SK-MEL-5 (cell line): ENCODE results near the gene ADNP. TPM values are rescaled to one million over a fixed set of nuclear protein-coding genes. Genes with fewer than 3 reads are reported as not detected.
"Not testable (repeated sequence)": the region's sequence is repeated elsewhere in the genome, so short reads cannot be mapped to it uniquely, and the experiment has no call there.

ENCODE experiments used
- DNase-seq: peaks from one replicate; pipeline ENCODE4 v3.0.0-alpha.2; 2016; ENCODE audit warnings: low read depth, low spot score
- in situ Hi-C: cut with HindIII; loops from 2 replicates; pipeline ENCODE4 v1.10.0; 2016; ENCODE audit warnings: low sequenced_read_pairs, high pct_unique_total_duplicates, low pct_unique_long_range_greater_than_20kb
- polyA plus RNA-seq, 2 experiments: library from polyadenylated mRNA; depleted of rRNA; stranded (reverse); fragments of >200 nt; gene quantifications; 2 replicates each; pipeline ENCODE4 v1.2.3, GENCODE V29; 2015
- total RNA-seq: library from RNA; depleted of rRNA; stranded (reverse); fragments of >200 nt; shearing (Covaris generic); gene quantifications from 2 replicates; pipeline ENCODE4 v1.2.3, GENCODE V29; 2014; rRNA removed

ADNP gene
- 26.9 and 28.8 TPM in 2 replicates for total RNA-seq
- polyA plus RNA-seq (2015; cell fraction: cytosol; rRNA removed): 40.4 and 60.5 TPM in 2 replicates
- polyA plus RNA-seq (2015; cell fraction: nucleus; rRNA removed): 40.7 and 51.0 TPM in 2 replicates

- in situ Hi-C loops: no loop called here
- peak; percentile 93 for DNase-seq
Observed at GRCh38 chr20:50931306-50932015, at the start of gene ADNP. Gene ADNP (minus strand): TSS chr20:50931437. CDS start chr20:50903996, 27,441 bp downstream.

GRCh38 chr20:50980071-50980681 is 48.9 kb upstream of the ADNP start:
- peak; percentile 87 for DNase-seq
- in situ Hi-C loops: loop anchor here (25.0 kb wide), 1 partner anchor 332 kb away; no protein-coding TSS in a partner anchor

- DNase-seq: not testable (repeated sequence)
- in situ Hi-C loops: loop anchor here (25.0 kb wide), 1 partner anchor 334 kb away; no protein-coding TSS in a partner anchor
Observed at GRCh38 chr20:50978533-50978932, 47.3 kb upstream of the ADNP start.

GRCh38 chr20:50977066-50978021 is 46.1 kb upstream of the ADNP start:
- in situ Hi-C loops: loop anchor here (25.0 kb wide), 1 partner anchor 335 kb away; no protein-coding TSS in a partner anchor
- DNase-seq: no peak

GRCh38 chr20:50975701-50976330 is 44.6 kb upstream of the ADNP start:
- no peak for DNase-seq
- in situ Hi-C loops: loop anchor here (25.0 kb wide), 1 partner anchor 336 kb away; no protein-coding TSS in a partner anchor

GRCh38 chr20:50969912-50970311 is 38.7 kb upstream of the ADNP start:
- no peak for DNase-seq
- in situ Hi-C loops: no loop called here

- no peak for DNase-seq
- in situ Hi-C loops: no loop called here
Observed at GRCh38 chr20:50969435-50969834, 38.2 kb upstream of the ADNP start.

GRCh38 chr20:50968289-50968688 is 37.1 kb upstream of the ADNP start:
- in situ Hi-C loops: no loop called here
- DNase-seq: no peak

- DNase-seq: no peak
Observed at GRCh38 chr20:50967586-50967985, 36.3 kb upstream of the ADNP start.

GRCh38 chr20:50959543-50960126 is 28.4 kb upstream of the ADNP start:
- in situ Hi-C loops: no loop called here
- no peak for DNase-seq

More at GRCh38 chr20:50967586-50967985, 36.3 kb upstream of the ADNP start:
- in situ Hi-C loops: no loop called here

- peak; percentile 94 for DNase-seq
- in situ Hi-C loops: no loop called here
Observed at GRCh38 chr20:50958615-50959542, 27.6 kb upstream of the ADNP start, which contains the start of gene MOCS3. Gene MOCS3 (plus strand): TSS chr20:50958818. CDS start chr20:50958843, 25 bp downstream.

GRCh38 chr20:50957798-50958614 is 26.8 kb upstream of the ADNP start, which contains the start of gene DPM1:
Gene DPM1 (minus strand): TSS chr20:50958532. CDS start chr20:50958523, 9 bp downstream.
- DNase-seq: peak; percentile 91
- in situ Hi-C loops: no loop called here

GRCh38 chr20:50957276-50957675 is 26.0 kb upstream of the ADNP start:
- in situ Hi-C loops: no loop called here
- no peak for DNase-seq

GRCh38 chr20:50953821-50954220 is 22.6 kb upstream of the ADNP start:
- no peak for DNase-seq
- in situ Hi-C loops: no loop called here

GRCh38 chr20:50953196-50953595 is 22.0 kb upstream of the ADNP start:
- in situ Hi-C loops: no loop called here

More at GRCh38 chr20:50953196-50953595, 22.0 kb upstream of the ADNP start:
- DNase-seq: no peak
